ENCODE measurements around the gene STX2. TPM values are rescaled to one million over a fixed set of nuclear protein-coding genes. Genes with fewer than 3 reads are reported as not detected.

Gene STX2
- polyA plus RNA-seq, 2 of the 4 experiments (the other 2 are of a cell fraction), result 26.8 to 51.3 TPM

- ChIA-PET POLR2A (no interaction called here), CTCF (interaction anchor here (1.0 kb wide), 1 partner anchor 11 kb away, joined by 3 read pairs; no protein-coding TSS in a partner anchor)
- Histone ChIP-seq H3K4me3 (no peak overlapping the region), H3K4me1 (no peaks in the 10 kb centered on the region), H3K4me2 (no peak overlapping the region), H3K27ac (no peak overlapping the region), H3K9me3 (0 out of 3 replicates have a peak, but pooled peaks cover 2% of the 10 kb centered on the region)
- FAIRE-seq, result no peak
- 25% methylated on average over 2 of the region's 2 CpGs for WGBS (ENCODE audit: missing lambda C conversion rate)
- no peak for TF ChIP-seq KDM5A (IDR thresholded peaks at IDR 0.05)
- no peak for TF ChIP-seq RNF2 (IDR thresholded peaks at IDR 0.05; ENCODE audit: borderline replicate concordance, low read depth)
- TF ChIP-seq HOXB5 (CRISPR knock-in tag; IDR thresholded peaks at IDR 0.05), result no peak
- no peak for TF ChIP-seq CBX2 (IDR thresholded peaks at IDR 0.05; ENCODE audit: borderline replicate concordance, low read depth)
- no peak for TF ChIP-seq KDM1A (IDR thresholded peaks at IDR 0.05; ENCODE audit: low read depth)
- TF ChIP-seq, protein P1, sequence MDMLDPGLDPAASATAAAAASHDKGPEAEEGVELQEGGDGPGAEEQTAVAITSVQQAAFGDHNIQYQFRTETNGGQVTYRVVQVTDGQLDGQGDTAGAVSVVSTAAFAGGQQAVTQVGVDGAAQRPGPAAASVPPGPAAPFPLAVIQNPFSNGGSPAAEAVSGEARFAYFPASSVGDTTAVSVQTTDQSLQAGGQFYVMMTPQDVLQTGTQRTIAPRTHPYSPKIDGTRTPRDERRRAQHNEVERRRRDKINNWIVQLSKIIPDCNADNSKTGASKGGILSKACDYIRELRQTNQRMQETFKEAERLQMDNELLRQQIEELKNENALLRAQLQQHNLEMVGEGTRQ (IDR thresholded peaks at IDR 0.05), result no peak
- TF ChIP-seq FOSL2 (IDR thresholded peaks at IDR 0.05), result no peak
- no peak for TF ChIP-seq FOSL2 (CRISPR knock-in tag; IDR thresholded peaks at IDR 0.05)
- no peak for TF ChIP-seq NR3C1 (IDR thresholded peaks at IDR 0.05)
- TF ChIP-seq HMGXB4 (CRISPR knock-in tag; IDR thresholded peaks at IDR 0.05; ENCODE audit: borderline replicate concordance), result no peak
- no peak for TF ChIP-seq ZNF302 (CRISPR knock-in tag; IDR thresholded peaks at IDR 0.05)
- TF ChIP-seq RAD21 (conservative IDR thresholded peaks at IDR 0.05 in 1 of 2, IDR thresholded peaks at IDR 0.05 in 1 of 2), result no peak
- no peak for TF ChIP-seq PHF8 (IDR thresholded peaks at IDR 0.05; ENCODE audit: borderline replicate concordance, low read depth)
- no peak for TF ChIP-seq RFX5 (IDR thresholded peaks at IDR 0.05)
- no peak for TF ChIP-seq HOXB13 (CRISPR knock-in tag; IDR thresholded peaks at IDR 0.05; ENCODE audit: low read depth)
- TF ChIP-seq CTCF (IDR thresholded peaks at IDR 0.05), result no peak
- no peak for TF ChIP-seq ZC3H11A (IDR thresholded peaks at IDR 0.05)
- DNase-seq (ENCODE audit: low read depth in 1 of 2, low spot score in 1 of 2), result no peak
- no peak for ATAC-seq
Measured at GRCh38 chr12:130743176-130743575, 95.9 kb downstream of the STX2 start.

GRCh38 chr12:130742716-130743115, 96.3 kb downstream of the STX2 start:
- Histone ChIP-seq H3K9me3 (0 out of 3 replicates have a peak, but pooled peaks cover 2% of the 10 kb centered on the region), H3K4me3 (no peak overlapping the region), H3K4me2 (no peak overlapping the region), H3K27ac (no peak overlapping the region), H3K4me1 (no peaks in the 10 kb centered on the region)
- no peak for ATAC-seq
- TF ChIP-seq RNF2 (IDR thresholded peaks at IDR 0.05; ENCODE audit: borderline replicate concordance, low read depth), result no peak
- TF ChIP-seq, protein P2, sequence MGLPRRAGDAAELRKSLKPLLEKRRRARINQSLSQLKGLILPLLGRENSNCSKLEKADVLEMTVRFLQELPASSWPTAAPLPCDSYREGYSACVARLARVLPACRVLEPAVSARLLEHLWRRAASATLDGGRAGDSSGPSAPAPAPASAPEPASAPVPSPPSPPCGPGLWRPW (IDR thresholded peaks at IDR 0.05), result no peak
- no peak for TF ChIP-seq TFCP2L1 (CRISPR knock-in tag; IDR thresholded peaks at IDR 0.05)
- TF ChIP-seq HOXA7 (CRISPR knock-in tag; IDR thresholded peaks at IDR 0.05), result no peak
- TF ChIP-seq MAZ (IDR thresholded peaks at IDR 0.05; ENCODE audit: borderline replicate concordance, low read depth, low read length), result no peak
- TF ChIP-seq HEYL (CRISPR knock-in tag; IDR thresholded peaks at IDR 0.05), result no peak
- TF ChIP-seq, protein P1 (IDR thresholded peaks at IDR 0.05), result no peak
- TF ChIP-seq POLR2AphosphoS2 (conservative IDR thresholded peaks at IDR 0.05; ENCODE audit: low read length), result no peak
- TF ChIP-seq NR3C1 (IDR thresholded peaks at IDR 0.05), result no peak
- no peak for TF ChIP-seq HDAC2 (IDR thresholded peaks at IDR 0.05)
- TF ChIP-seq HOXB5 (CRISPR knock-in tag; IDR thresholded peaks at IDR 0.05), result no peak
- TF ChIP-seq CHD4 (IDR thresholded peaks at IDR 0.05; ENCODE audit: borderline replicate concordance), result no peak
- TF ChIP-seq PBX3 (IDR thresholded peaks at IDR 0.05), result no peak
- TF ChIP-seq CEBPB (IDR thresholded peaks at IDR 0.05), result no peak
- no peak for TF ChIP-seq ZSCAN20 (CRISPR knock-in tag; IDR thresholded peaks at IDR 0.05)
- TF ChIP-seq CBX8 (IDR thresholded peaks at IDR 0.05), result no peak
- no peak for TF ChIP-seq ZNF302 (CRISPR knock-in tag; IDR thresholded peaks at IDR 0.05)
- no peak for TF ChIP-seq CBX2 (IDR thresholded peaks at IDR 0.05; ENCODE audit: borderline replicate concordance, low read depth)
- no peak for TF ChIP-seq HOXB13 (CRISPR knock-in tag; IDR thresholded peaks at IDR 0.05; ENCODE audit: low read depth)
- TF ChIP-seq MYC (IDR thresholded peaks at IDR 0.05; ENCODE audit: borderline replicate concordance, low read length), result no peak
- DNase-seq (ENCODE audit: low read depth in 1 of 2, low spot score in 1 of 2), result no peak
- WGBS (ENCODE audit: missing lambda C conversion rate), result 0% methylated on average over 1 of the region's 1 CpG
- POLR2A ChIA-PET, result no interaction called here
- CTCF ChIA-PET, result interaction anchor here (1.0 kb wide), 1 partner anchor 11 kb away, joined by 3 read pairs; no protein-coding TSS in a partner anchor
- no peak for FAIRE-seq

All from A549 (cell line).